SK-N-SH treated with all-trans-retinoic acid at 6 μM for 48 hours (cell line): ENCODE results near the gene ZNF451.
A peak's percentile ranks its signal among the peaks of the same experiment; 100 is the strongest.

ENCODE experiments used
- ATAC-seq: fragments of 200-7000 bp; cut with Tn5 transposase; 3 replicates; pipeline ENCODE4 v1.9.1; 2020; ENCODE audit warnings: mild to moderate bottlenecking, moderate library complexity
- ARNTL ChIP-seq: fragments of 450-650 bp; formaldehyde crosslinking; IDR thresholded peaks from 2 replicates; pipeline ENCODE4 v1.5.0; 2020; ENCODE audit warnings: low read depth, mild to moderate bottlenecking, moderate library complexity, borderline replicate concordance
- BACH2 ChIP-seq: fragments of 250-450 bp; sonication (Bioruptor Pico); IDR thresholded peaks from 2 replicates; pipeline ENCODE4 v1.9.0; 2021; ENCODE audit warnings: mild to moderate bottlenecking, borderline replicate concordance
- CREB5 ChIP-seq: fragments of 250-450 bp; sonication (Bioruptor Pico); IDR thresholded peaks from 2 replicates; pipeline ENCODE4 v1.5.1; 2020; ENCODE audit warnings: low read depth, mild to moderate bottlenecking, moderate library complexity
- CSDC2 ChIP-seq: fragments of 250-450 bp; sonication (Bioruptor Pico); IDR thresholded peaks from 2 replicates; pipeline ENCODE4 v1.5.0; 2020; ENCODE audit warnings: mild to moderate bottlenecking, moderate library complexity
- ESRRG ChIP-seq: fragments of 250-450 bp; sonication (Bioruptor Pico); IDR thresholded peaks from 2 replicates; pipeline ENCODE4 v1.6.1; 2021; ENCODE audit warnings: mild to moderate bottlenecking
- GLIS3 ChIP-seq: fragments of 250-450 bp; sonication (Bioruptor Pico); IDR thresholded peaks from 2 replicates; pipeline ENCODE4 v1.5.0; 2020; ENCODE audit warnings: mild to moderate bottlenecking, moderate library complexity
- ISL1 ChIP-seq: fragments of 250-450 bp; sonication (Bioruptor Pico); IDR thresholded peaks from 2 replicates; pipeline ENCODE4 v2.1.2; 2022; ENCODE audit warnings: mild to moderate bottlenecking, moderate library complexity
- OSR1 ChIP-seq: fragments of 250-450 bp; sonication (Bioruptor Pico); IDR thresholded peaks from 2 replicates; pipeline ENCODE4 v1.8.0; 2022; ENCODE audit warnings: moderate library complexity, mild to moderate bottlenecking, inconsistent platforms
- PPARA ChIP-seq: fragments of 250-450 bp; sonication (Bioruptor Pico); IDR thresholded peaks from 2 replicates; pipeline ENCODE4 v1.5.0; 2020; ENCODE audit warnings: mild to moderate bottlenecking, borderline replicate concordance
- RARB ChIP-seq: fragments of 250-450 bp; sonication (Bioruptor Pico); IDR thresholded peaks from 2 replicates; pipeline ENCODE4 v1.8.0; 2021; ENCODE audit warnings: mild to moderate bottlenecking, moderate library complexity
- SNAI2 ChIP-seq: fragments of 250-450 bp; sonication (Bioruptor Pico); IDR thresholded peaks from 2 replicates; pipeline ENCODE4 v1.5.0; 2020; ENCODE audit warnings: mild to moderate bottlenecking, moderate library complexity
- TCF4 ChIP-seq: fragments of 250-450 bp; sonication (Bioruptor Pico); IDR thresholded peaks from 2 replicates; pipeline ENCODE4 v1.8.0; 2021; ENCODE audit warnings: mild to moderate bottlenecking, moderate library complexity, borderline replicate concordance
- TOX ChIP-seq: fragments of 250-450 bp; sonication (Bioruptor Pico); IDR thresholded peaks from 2 replicates; pipeline ENCODE4 v1.8.0; 2021; ENCODE audit warnings: mild to moderate bottlenecking, moderate library complexity, borderline replicate concordance
- ZC3H10 ChIP-seq: fragments of 250-450 bp; sonication (Bioruptor Pico); IDR thresholded peaks from 2 replicates; pipeline ENCODE4 v1.5.1; 2021; ENCODE audit warnings: mild to moderate bottlenecking, moderate library complexity
- ZFP3 ChIP-seq: fragments of 250-450 bp; sonication (Bioruptor Pico); IDR thresholded peaks from 2 replicates; pipeline ENCODE4 v1.5.0; 2020; ENCODE audit warnings: mild to moderate bottlenecking, moderate library complexity
- ZFP30 ChIP-seq: fragments of 450-650 bp; formaldehyde crosslinking; IDR thresholded peaks from 2 replicates; pipeline ENCODE4 v1.5.0; 2022; ENCODE audit warnings: mild to moderate bottlenecking, moderate library complexity
- ZNF565 ChIP-seq: fragments of 450-650 bp; formaldehyde crosslinking; conservative IDR thresholded peaks from 2 replicates; pipeline ENCODE4 v1.5.0; 2020; ENCODE audit warnings: low read depth, mild to moderate bottlenecking, moderate library complexity
- ZNF70 ChIP-seq: fragments of 450-650 bp; formaldehyde crosslinking; IDR thresholded peaks from 2 replicates; pipeline ENCODE4 v1.5.0; 2020; ENCODE audit warnings: mild to moderate bottlenecking, moderate library complexity
- ZNF8 ChIP-seq: fragments of 450-650 bp; formaldehyde crosslinking; IDR thresholded peaks from 2 replicates; pipeline ENCODE4 v1.5.0; 2020; ENCODE audit warnings: mild to moderate bottlenecking, moderate library complexity
- TF ChIP-seq, protein P1 (sequence below): fragments of 250-450 bp; sonication (Bioruptor Pico); IDR thresholded peaks from 2 replicates; pipeline ENCODE4 v1.8.0; 2021; ENCODE audit warnings: low read depth, mild to moderate bottlenecking, moderate library complexity, borderline replicate concordance
- TF ChIP-seq, protein P2 (sequence below): fragments of 250-450 bp; sonication (Bioruptor Pico); IDR thresholded peaks from 2 replicates; pipeline ENCODE4 v1.5.0; 2020; ENCODE audit warnings: mild to moderate bottlenecking, moderate library complexity
- TF ChIP-seq, protein P3 (sequence below): fragments of 250-450 bp; sonication (Bioruptor Pico); IDR thresholded peaks from 2 replicates; pipeline ENCODE4 v1.8.0; 2020; ENCODE audit warnings: mild to moderate bottlenecking, moderate library complexity, borderline replicate concordance
- TF ChIP-seq, protein P4 (sequence below): fragments of 250-450 bp; sonication (Bioruptor Pico); IDR thresholded peaks from 2 replicates; pipeline ENCODE4 v1.5.1; 2021; ENCODE audit warnings: mild to moderate bottlenecking, moderate library complexity

ZNF451 gene

GRCh38 chr6:57117796-57118195 lies 27.8 kb downstream of the ZNF451 start:
- no peak for TF ChIP-seq ZNF8 (CRISPR knock-in tag)
- TF ChIP-seq ARNTL (CRISPR knock-in tag): no peak
- TF ChIP-seq, protein P1, sequence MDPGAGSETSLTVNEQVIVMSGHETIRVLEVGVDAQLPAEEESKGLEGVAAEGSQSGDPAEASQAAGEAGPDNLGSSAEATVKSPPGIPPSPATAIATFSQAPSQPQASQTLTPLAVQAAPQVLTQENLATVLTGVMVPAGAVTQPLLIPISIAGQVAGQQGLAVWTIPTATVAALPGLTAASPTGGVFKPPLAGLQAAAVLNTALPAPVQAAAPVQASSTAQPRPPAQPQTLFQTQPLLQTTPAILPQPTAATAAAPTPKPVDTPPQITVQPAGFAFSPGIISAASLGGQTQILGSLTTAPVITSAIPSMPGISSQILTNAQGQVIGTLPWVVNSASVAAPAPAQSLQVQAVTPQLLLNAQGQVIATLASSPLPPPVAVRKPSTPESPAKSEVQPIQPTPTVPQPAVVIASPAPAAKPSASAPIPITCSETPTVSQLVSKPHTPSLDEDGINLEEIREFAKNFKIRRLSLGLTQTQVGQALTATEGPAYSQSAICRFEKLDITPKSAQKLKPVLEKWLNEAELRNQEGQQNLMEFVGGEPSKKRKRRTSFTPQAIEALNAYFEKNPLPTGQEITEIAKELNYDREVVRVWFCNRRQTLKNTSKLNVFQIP (CRISPR knock-in tag): no peak
- no peak for TF ChIP-seq ZFP30
- no peak for TF ChIP-seq RARB
- no peak for TF ChIP-seq OSR1 (CRISPR knock-in tag)
- no peak for TF ChIP-seq ESRRG (CRISPR knock-in tag)
- no peak for TF ChIP-seq TCF4 (CRISPR knock-in tag)
- no peak for TF ChIP-seq ZC3H10 (CRISPR knock-in tag)
- TF ChIP-seq SNAI2 (CRISPR knock-in tag): no peak
- no peak for TF ChIP-seq ZNF70
- no peak for TF ChIP-seq GLIS3 (CRISPR knock-in tag)
- TF ChIP-seq, protein P2, sequence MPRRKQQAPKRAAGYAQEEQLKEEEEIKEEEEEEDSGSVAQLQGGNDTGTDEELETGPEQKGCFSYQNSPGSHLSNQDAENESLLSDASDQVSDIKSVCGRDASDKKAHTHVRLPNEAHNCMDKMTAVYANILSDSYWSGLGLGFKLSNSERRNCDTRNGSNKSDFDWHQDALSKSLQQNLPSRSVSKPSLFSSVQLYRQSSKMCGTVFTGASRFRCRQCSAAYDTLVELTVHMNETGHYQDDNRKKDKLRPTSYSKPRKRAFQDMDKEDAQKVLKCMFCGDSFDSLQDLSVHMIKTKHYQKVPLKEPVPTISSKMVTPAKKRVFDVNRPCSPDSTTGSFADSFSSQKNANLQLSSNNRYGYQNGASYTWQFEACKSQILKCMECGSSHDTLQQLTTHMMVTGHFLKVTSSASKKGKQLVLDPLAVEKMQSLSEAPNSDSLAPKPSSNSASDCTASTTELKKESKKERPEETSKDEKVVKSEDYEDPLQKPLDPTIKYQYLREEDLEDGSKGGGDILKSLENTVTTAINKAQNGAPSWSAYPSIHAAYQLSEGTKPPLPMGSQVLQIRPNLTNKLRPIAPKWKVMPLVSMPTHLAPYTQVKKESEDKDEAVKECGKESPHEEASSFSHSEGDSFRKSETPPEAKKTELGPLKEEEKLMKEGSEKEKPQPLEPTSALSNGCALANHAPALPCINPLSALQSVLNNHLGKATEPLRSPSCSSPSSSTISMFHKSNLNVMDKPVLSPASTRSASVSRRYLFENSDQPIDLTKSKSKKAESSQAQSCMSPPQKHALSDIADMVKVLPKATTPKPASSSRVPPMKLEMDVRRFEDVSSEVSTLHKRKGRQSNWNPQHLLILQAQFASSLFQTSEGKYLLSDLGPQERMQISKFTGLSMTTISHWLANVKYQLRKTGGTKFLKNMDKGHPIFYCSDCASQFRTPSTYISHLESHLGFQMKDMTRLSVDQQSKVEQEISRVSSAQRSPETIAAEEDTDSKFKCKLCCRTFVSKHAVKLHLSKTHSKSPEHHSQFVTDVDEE (CRISPR knock-in tag): no peak
- no peak for TF ChIP-seq BACH2
- TF ChIP-seq, protein P3, sequence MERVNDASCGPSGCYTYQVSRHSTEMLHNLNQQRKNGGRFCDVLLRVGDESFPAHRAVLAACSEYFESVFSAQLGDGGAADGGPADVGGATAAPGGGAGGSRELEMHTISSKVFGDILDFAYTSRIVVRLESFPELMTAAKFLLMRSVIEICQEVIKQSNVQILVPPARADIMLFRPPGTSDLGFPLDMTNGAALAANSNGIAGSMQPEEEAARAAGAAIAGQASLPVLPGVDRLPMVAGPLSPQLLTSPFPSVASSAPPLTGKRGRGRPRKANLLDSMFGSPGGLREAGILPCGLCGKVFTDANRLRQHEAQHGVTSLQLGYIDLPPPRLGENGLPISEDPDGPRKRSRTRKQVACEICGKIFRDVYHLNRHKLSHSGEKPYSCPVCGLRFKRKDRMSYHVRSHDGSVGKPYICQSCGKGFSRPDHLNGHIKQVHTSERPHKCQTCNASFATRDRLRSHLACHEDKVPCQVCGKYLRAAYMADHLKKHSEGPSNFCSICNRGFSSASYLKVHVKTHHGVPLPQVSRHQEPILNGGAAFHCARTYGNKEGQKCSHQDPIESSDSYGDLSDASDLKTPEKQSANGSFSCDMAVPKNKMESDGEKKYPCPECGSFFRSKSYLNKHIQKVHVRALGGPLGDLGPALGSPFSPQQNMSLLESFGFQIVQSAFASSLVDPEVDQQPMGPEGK: no peak
- no peak for TF ChIP-seq PPARA
- no peak for TF ChIP-seq ZNF565
- no peak for TF ChIP-seq ISL1 (CRISPR knock-in tag)
- ATAC-seq: no peak

DNA sequence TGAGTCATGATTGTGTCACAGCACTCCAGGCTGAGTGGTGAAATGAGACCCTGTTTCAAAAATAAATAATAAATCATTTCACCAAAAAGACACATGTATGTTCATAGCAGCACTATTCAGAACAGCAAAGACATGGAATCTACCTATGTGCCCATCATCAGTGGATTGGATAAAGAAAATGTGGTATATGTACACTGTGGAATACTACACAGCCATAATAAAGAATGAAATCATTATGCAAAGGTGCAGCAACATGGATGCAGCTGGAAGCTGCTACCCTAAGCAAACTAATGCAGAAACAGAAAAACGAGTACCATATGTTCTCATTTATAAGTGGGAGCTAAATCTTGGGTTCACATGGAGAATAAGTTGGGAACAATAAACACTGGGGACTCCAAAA lies 33.1 kb downstream of the ZNF451 start:
- no peak for ATAC-seq
- TF ChIP-seq ZNF8 (CRISPR knock-in tag): peak; percentile 31; the same call in 1 of the 2 replicates
- TF ChIP-seq, protein P4, sequence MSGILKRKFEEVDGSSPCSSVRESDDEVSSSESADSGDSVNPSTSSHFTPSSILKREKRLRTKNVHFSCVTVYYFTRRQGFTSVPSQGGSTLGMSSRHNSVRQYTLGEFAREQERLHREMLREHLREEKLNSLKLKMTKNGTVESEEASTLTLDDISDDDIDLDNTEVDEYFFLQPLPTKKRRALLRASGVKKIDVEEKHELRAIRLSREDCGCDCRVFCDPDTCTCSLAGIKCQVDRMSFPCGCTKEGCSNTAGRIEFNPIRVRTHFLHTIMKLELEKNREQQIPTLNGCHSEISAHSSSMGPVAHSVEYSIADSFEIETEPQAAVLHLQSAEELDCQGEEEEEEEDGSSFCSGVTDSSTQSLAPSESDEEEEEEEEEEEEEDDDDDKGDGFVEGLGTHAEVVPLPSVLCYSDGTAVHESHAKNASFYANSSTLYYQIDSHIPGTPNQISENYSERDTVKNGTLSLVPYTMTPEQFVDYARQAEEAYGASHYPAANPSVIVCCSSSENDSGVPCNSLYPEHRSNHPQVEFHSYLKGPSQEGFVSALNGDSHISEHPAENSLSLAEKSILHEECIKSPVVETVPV (CRISPR knock-in tag): no peak

DNA sequence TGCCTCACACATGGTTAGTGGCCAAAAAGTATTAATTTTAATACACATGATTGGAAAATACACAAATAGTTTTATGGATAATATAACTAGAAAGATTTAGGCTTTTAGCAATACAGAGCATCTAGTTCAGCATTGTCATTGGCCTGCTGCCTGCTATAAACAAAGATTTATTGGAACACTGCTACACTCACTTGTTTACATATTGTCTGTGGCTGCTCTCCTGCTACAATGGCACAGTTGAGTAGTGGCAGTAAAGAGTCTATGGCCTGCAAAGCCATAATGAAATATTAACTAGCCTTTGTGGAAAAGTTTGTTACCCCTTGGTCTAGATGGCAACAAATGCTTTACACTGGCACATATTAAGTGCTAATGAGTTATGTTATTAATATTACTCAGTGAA lies 37.8 kb downstream of the ZNF451 start:
- ATAC-seq: no peak
- TF ChIP-seq ARNTL (CRISPR knock-in tag): no peak
- no peak for TF ChIP-seq ZFP3
- no peak for TF ChIP-seq ZNF565
- no peak for TF ChIP-seq CSDC2 (CRISPR knock-in tag)
- no peak for TF ChIP-seq SNAI2 (CRISPR knock-in tag)
- TF ChIP-seq TOX (CRISPR knock-in tag): no peak
- no peak for TF ChIP-seq ZNF70
- TF ChIP-seq OSR1 (CRISPR knock-in tag): no peak
- TF ChIP-seq, protein P4 (CRISPR knock-in tag): no peak
- TF ChIP-seq, protein P1 (CRISPR knock-in tag): no peak
- no peak for TF ChIP-seq ISL1 (CRISPR knock-in tag)
- TF ChIP-seq ESRRG (CRISPR knock-in tag): no peak
- TF ChIP-seq RARB: no peak
- TF ChIP-seq TCF4 (CRISPR knock-in tag): no peak
- no peak for TF ChIP-seq CREB5 (CRISPR knock-in tag)
- TF ChIP-seq ZC3H10 (CRISPR knock-in tag): no peak
- no peak for TF ChIP-seq ZNF8 (CRISPR knock-in tag)
- TF ChIP-seq, protein P3: no peak
- no peak for TF ChIP-seq BACH2
- TF ChIP-seq ZFP30: no peak
